HEK293 (cell line): ENCODE measurements around the gene CARNS1.

Source experiments
- CTCF ChIA-PET: fragments of 350-600 bp; formaldehyde crosslinking; extraction: SDS; loops from one replicate; lab custom pipeline; 2021; ENCODE audit warnings: antibody characterized with exemption; lab: Yijun Ruan, JAX
- POLR2A ChIA-PET: fragments of 300-600 bp; formaldehyde crosslinking; extraction: SDS; loops from one replicate; lab custom pipeline; 2020; ENCODE audit warnings: antibody characterized with exemption, inconsistent platforms; lab: Yijun Ruan, JAX
- H3K27ac ChIP-seq: fragments of 200-500 bp; sonication (Bioruptor generic); 2 replicates; pipeline ENCODE4 v1.5.1; 2014; ENCODE audit warnings: low read depth, low read length, control low read depth, inconsistent platforms; ENCODE audit errors: extremely low read depth
- H3K36me3 ChIP-seq, 2 experiments: fragments of 200-500 bp in 1 of 2; sonication (Bioruptor generic) in 1 of 2; 1 replicate in 1 of 2; 2 replicates in 1 of 2; pipeline ENCODE4 v1.5.1; 2014 to 2017; ENCODE audit warnings: inconsistent platforms in 2 of 2, low read length in 2 of 2; ENCODE audit not compliant: control insufficient read depth in 2 of 2, insufficient read depth in 1 of 2
- H3K4me1 ChIP-seq: fragments of 200-500 bp; sonication (Bioruptor generic); 2 replicates; pipeline ENCODE4 v1.5.1; 2014; ENCODE audit warnings: mild to moderate bottlenecking, low read length, inconsistent platforms; ENCODE audit not compliant: control insufficient read depth, insufficient read depth
- H3K4me3 ChIP-seq: 2 replicates; pipeline ENCODE4 v1.5.1; 2011; ENCODE audit warnings: low read depth, mild to moderate bottlenecking, control low read depth, low read length, moderate library complexity
- H3K9me3 ChIP-seq: fragments of 200-500 bp; sonication (Bioruptor generic); 2 replicates; pipeline ENCODE4 v1.5.1; 2014; ENCODE audit warnings: low read depth, low read length, inconsistent platforms; ENCODE audit not compliant: control insufficient read depth, insufficient read depth
- GLI2 ChIP-seq: fragments of 450-650 bp; formaldehyde crosslinking; IDR thresholded peaks from 2 replicates; pipeline ENCODE4; 2017; ENCODE audit warnings: missing biosample characterization, missing genetic modification characterization, low read depth, borderline replicate concordance
- GLI4 ChIP-seq: fragments of 450-650 bp; formaldehyde crosslinking; IDR thresholded peaks from 2 replicates; pipeline ENCODE4 v1.5.1; 2016; ENCODE audit warnings: missing biosample characterization, missing genetic modification characterization
- KLF1 ChIP-seq: fragments of 450-650 bp; formaldehyde crosslinking; IDR thresholded peaks from 2 replicates; pipeline ENCODE4 v1.5.1; 2016; ENCODE audit warnings: missing biosample characterization, missing genetic modification characterization
- KLF16 ChIP-seq: fragments of 450-650 bp; formaldehyde crosslinking; IDR thresholded peaks from 2 replicates; pipeline ENCODE4 v1.5.1; 2017; ENCODE audit warnings: missing biosample characterization, missing genetic modification characterization
- SP2 ChIP-seq: fragments of 450-650 bp; formaldehyde crosslinking; IDR thresholded peaks from 2 replicates; pipeline ENCODE4 v1.5.1; 2016; ENCODE audit warnings: missing biosample characterization, missing genetic modification characterization
- ZEB2 ChIP-seq: fragments of 450-650 bp; formaldehyde crosslinking; IDR thresholded peaks from 2 replicates; pipeline ENCODE4 v1.5.1; 2016; ENCODE audit warnings: missing biosample characterization, missing genetic modification characterization
- ZNF214 ChIP-seq: fragments of 450-650 bp; formaldehyde crosslinking; IDR thresholded peaks from 2 replicates; pipeline ENCODE4 v1.5.1; 2017; ENCODE audit warnings: missing biosample characterization, mild to moderate bottlenecking, missing genetic modification characterization, borderline replicate concordance
- ZNF302 ChIP-seq: fragments of 450-650 bp; formaldehyde crosslinking; IDR thresholded peaks from 2 replicates; pipeline ENCODE4 v1.5.1; 2016; ENCODE audit warnings: missing biosample characterization, missing genetic modification characterization, low read depth
- ZNF335 ChIP-seq: fragments of 450-650 bp; formaldehyde crosslinking; conservative IDR thresholded peaks from 2 replicates; pipeline ENCODE4 v1.5.1; 2016; ENCODE audit warnings: missing biosample characterization, missing genetic modification characterization
- ZNF341 ChIP-seq: fragments of 450-650 bp; formaldehyde crosslinking; IDR thresholded peaks from 2 replicates; pipeline ENCODE4; 2016; ENCODE audit warnings: low read depth, missing biosample characterization, missing genetic modification characterization
- ZNF530 ChIP-seq: fragments of 450-650 bp; formaldehyde crosslinking; IDR thresholded peaks from 2 replicates; pipeline ENCODE4 v1.5.1; 2016; ENCODE audit warnings: low read depth, missing biosample characterization, missing genetic modification characterization
- ZNF747 ChIP-seq: fragments of 450-650 bp; formaldehyde crosslinking; IDR thresholded peaks from 2 replicates; pipeline ENCODE4 v1.5.1; 2016; ENCODE audit warnings: missing biosample characterization, missing genetic modification characterization
- TF ChIP-seq, protein P1 (sequence below): fragments of 450-650 bp; formaldehyde crosslinking; IDR thresholded peaks from 2 replicates; pipeline ENCODE4 v1.5.1; 2017; ENCODE audit warnings: missing biosample characterization, missing genetic modification characterization
- TF ChIP-seq, protein P2 (sequence below): fragments of 450-650 bp; formaldehyde crosslinking; IDR thresholded peaks from 2 replicates; pipeline ENCODE4 v1.5.1; 2017; ENCODE audit warnings: missing biosample characterization, missing genetic modification characterization
- TF ChIP-seq, protein P3 (sequence below): fragments of 450-650 bp; formaldehyde crosslinking; IDR thresholded peaks from 2 replicates; pipeline ENCODE4 v1.5.1; 2016; ENCODE audit warnings: missing biosample characterization, missing genetic modification characterization
- TF ChIP-seq, protein P4 (sequence below): fragments of 450-650 bp; formaldehyde crosslinking; IDR thresholded peaks from 2 replicates; pipeline ENCODE4 v1.5.1; 2016; ENCODE audit warnings: missing biosample characterization, missing genetic modification characterization

CARNS1 gene

DNA sequence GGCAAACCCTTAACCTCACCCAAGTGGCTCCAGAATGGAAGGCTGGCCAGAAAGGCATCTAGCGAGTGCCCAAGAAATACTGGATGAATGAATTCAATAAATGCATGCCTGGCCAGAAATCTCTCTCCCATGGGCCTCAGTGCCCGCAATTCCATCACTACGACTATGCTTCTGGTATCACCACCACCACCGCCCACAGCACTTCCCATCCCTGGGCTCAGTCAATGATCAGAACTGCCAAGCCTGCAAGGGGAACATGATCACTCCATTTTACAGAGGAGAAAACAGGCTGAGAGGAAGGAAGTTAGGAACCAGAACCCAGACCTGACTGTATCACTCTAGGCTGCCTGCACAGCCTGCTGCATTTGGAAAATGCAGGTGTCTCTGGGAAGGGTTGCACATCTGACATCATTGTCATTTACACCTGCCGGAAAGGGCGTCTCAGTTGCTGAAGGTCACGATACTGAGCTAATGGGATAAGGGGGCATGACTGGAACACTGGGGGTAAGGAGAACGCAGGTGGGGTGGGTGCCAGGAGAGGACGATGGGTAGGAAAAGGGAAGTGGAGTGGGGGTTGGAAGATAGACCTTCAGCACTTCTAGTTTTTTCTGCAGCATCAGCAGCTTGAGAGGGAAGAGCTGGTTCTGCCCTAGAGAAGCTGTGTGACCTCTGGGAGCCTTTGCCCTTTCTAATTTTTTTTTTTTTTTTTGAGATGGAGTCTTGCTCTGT lies 33.8 kb downstream of the CARNS1 start:
- Histone ChIP-seq H3K9me3 (no peaks in the 10 kb centered on the region), H3K36me3 (no peaks in the 10 kb centered on the region), H3K4me1 (no peaks in the 10 kb centered on the region), H3K27ac (no peak overlapping the region), H3K4me3 (no peak overlapping the region)
- TF ChIP-seq GLI4 (tag by site-specific recombination) (no peak), ZNF341 (no peak), ZEB2 (tag by site-specific recombination) (no peak)
- TF ChIP-seq, protein P1, sequence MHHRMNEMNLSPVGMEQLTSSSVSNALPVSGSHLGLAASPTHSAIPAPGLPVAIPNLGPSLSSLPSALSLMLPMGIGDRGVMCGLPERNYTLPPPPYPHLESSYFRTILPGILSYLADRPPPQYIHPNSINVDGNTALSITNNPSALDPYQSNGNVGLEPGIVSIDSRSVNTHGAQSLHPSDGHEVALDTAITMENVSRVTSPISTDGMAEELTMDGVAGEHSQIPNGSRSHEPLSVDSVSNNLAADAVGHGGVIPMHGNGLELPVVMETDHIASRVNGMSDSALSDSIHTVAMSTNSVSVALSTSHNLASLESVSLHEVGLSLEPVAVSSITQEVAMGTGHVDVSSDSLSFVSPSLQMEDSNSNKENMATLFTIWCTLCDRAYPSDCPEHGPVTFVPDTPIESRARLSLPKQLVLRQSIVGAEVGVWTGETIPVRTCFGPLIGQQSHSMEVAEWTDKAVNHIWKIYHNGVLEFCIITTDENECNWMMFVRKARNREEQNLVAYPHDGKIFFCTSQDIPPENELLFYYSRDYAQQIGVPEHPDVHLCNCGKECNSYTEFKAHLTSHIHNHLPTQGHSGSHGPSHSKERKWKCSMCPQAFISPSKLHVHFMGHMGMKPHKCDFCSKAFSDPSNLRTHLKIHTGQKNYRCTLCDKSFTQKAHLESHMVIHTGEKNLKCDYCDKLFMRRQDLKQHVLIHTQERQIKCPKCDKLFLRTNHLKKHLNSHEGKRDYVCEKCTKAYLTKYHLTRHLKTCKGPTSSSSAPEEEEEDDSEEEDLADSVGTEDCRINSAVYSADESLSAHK (tag by site-specific recombination): no peak
- TF ChIP-seq, protein P2, sequence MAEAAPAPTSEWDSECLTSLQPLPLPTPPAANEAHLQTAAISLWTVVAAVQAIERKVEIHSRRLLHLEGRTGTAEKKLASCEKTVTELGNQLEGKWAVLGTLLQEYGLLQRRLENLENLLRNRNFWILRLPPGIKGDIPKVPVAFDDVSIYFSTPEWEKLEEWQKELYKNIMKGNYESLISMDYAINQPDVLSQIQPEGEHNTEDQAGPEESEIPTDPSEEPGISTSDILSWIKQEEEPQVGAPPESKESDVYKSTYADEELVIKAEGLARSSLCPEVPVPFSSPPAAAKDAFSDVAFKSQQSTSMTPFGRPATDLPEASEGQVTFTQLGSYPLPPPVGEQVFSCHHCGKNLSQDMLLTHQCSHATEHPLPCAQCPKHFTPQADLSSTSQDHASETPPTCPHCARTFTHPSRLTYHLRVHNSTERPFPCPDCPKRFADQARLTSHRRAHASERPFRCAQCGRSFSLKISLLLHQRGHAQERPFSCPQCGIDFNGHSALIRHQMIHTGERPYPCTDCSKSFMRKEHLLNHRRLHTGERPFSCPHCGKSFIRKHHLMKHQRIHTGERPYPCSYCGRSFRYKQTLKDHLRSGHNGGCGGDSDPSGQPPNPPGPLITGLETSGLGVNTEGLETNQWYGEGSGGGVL: no peak
- ChIA-PET CTCF (interaction anchor here (0.7 kb wide), 1 partner anchor 16 kb away, joined by 3 read pairs; no protein-coding TSS in a partner anchor), POLR2A (no interaction called here)

DNA sequence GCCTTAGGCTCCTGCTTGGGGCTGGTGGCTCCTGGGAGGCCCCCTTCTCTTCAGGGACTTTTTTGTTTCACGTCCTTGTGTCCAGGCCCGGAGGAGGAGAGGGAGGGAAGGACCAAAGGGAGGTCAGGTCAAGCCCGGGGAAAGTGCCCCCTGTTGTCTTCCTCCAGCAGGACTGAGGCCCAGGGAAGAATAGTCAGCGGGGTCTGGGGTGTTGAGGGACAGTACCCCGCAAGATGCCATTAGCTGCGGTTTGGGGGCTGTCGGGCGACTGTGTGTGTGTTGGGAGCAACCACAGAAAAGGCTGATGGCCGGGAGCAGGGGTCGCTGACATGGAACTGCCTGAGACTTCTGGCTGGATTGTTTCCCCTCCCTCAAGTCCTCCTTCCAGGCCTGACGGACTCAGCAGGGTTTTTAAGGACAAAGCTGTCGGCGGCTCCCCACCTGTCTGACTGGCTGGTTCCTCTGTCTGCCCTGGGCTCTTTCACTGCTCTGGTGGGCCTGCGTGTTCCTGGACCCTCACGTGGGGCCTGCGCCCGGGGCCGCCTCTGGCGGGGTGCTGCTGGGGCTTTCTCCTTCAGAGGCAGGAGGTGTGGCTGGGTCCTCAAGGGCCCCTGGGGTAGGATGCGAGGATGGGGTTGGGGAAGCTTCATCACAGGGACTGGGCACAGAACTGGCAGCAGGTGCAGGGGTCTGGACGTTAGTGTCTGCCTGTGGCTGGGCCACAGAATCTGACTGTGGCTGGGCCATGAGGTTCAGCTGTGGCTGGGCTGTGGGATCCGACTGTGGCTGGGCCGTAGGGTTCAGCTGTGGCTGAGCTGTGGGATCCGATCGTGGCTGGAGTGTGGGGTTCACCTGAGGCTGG lies 35.5 kb downstream of the CARNS1 start:
- POLR2A ChIA-PET: interaction anchor here (1.8 kb wide), 1 partner anchor 14 kb away, joined by 4 read pairs; the partner anchor contains the start of gene PTPRCAP
- H3K27ac ChIP-seq: no peak overlapping the region
- H3K36me3 ChIP-seq: no peaks in the 10 kb centered on the region
- H3K9me3 ChIP-seq: no peaks in the 10 kb centered on the region
- no peak overlapping the region for H3K4me3 ChIP-seq
- no peaks in the 10 kb centered on the region for H3K4me1 ChIP-seq
- TF ChIP-seq KLF1: no peak
- no peak for TF ChIP-seq ZNF335 (tag by site-specific recombination)
- TF ChIP-seq, protein P3, sequence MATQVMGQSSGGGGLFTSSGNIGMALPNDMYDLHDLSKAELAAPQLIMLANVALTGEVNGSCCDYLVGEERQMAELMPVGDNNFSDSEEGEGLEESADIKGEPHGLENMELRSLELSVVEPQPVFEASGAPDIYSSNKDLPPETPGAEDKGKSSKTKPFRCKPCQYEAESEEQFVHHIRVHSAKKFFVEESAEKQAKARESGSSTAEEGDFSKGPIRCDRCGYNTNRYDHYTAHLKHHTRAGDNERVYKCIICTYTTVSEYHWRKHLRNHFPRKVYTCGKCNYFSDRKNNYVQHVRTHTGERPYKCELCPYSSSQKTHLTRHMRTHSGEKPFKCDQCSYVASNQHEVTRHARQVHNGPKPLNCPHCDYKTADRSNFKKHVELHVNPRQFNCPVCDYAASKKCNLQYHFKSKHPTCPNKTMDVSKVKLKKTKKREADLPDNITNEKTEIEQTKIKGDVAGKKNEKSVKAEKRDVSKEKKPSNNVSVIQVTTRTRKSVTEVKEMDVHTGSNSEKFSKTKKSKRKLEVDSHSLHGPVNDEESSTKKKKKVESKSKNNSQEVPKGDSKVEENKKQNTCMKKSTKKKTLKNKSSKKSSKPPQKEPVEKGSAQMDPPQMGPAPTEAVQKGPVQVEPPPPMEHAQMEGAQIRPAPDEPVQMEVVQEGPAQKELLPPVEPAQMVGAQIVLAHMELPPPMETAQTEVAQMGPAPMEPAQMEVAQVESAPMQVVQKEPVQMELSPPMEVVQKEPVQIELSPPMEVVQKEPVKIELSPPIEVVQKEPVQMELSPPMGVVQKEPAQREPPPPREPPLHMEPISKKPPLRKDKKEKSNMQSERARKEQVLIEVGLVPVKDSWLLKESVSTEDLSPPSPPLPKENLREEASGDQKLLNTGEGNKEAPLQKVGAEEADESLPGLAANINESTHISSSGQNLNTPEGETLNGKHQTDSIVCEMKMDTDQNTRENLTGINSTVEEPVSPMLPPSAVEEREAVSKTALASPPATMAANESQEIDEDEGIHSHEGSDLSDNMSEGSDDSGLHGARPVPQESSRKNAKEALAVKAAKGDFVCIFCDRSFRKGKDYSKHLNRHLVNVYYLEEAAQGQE (tag by site-specific recombination): no peak
- TF ChIP-seq ZNF214 (tag by site-specific recombination): no peak
- TF ChIP-seq ZNF530: no peak
- TF ChIP-seq GLI2 (tag by site-specific recombination): no peak
- no peak for TF ChIP-seq ZEB2 (tag by site-specific recombination)
- no peak for TF ChIP-seq SP2
- no peak for TF ChIP-seq KLF16
- no peak for TF ChIP-seq ZNF747 (tag by site-specific recombination)
- TF ChIP-seq, protein P4, sequence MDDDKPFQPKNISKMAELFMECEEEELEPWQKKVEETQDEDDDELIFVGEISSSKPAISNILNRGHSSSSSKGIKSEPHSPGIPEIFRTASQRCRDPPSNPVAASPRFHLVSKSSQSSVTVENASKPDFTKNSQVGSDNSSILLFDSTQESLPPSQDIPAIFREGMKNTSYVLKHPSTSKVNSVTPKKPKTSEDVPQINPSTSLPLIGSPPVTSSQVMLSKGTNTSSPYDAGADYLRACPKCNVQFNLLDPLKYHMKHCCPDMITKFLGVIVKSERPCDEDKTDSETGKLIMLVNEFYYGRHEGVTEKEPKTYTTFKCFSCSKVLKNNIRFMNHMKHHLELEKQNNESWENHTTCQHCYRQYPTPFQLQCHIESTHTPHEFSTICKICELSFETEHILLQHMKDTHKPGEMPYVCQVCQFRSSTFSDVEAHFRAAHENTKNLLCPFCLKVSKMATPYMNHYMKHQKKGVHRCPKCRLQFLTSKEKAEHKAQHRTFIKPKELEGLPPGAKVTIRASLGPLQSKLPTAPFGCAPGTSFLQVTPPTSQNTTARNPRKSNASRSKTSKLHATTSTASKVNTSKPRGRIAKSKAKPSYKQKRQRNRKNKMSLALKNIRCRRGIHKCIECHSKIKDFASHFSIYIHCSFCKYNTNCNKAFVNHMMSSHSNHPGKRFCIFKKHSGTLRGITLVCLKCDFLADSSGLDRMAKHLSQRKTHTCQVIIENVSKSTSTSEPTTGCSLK: no peak
- TF ChIP-seq ZNF302: no peak
- CTCF ChIA-PET: interaction anchor here (0.6 to 0.7 kb wide), 3 partner anchors 10 to 181 kb away, joined by 3 to 4 read pairs (median 4); no protein-coding TSS in a partner anchor
